Right lobe of liver (tissue), 6 donors: Measurements from ENCODE around the gene ZBTB17. TPM values are rescaled to one million over a fixed set of nuclear protein-coding genes. Genes with fewer than 3 reads are reported as not detected.

ENCODE experiments used
- ATAC-seq, 4 donors: fragments of 200-7000 bp; cut with Tn5 transposase; one replicate each; pipeline ENCODE4 v1.9.1; 2020; ENCODE audit warnings: mild to moderate bottlenecking in 4 of 4, moderate library complexity in 4 of 4
- DNase-seq, 3 donors: peaks; one replicate each; pipeline ENCODE4 v3.0.0-alpha.2; 2020
- H3K27ac ChIP-seq, 3 donors: fragments of 200-600 bp; one replicate each; pipeline ENCODE4 v1.8.0; 2022
- H3K27me3 ChIP-seq, 2 donors: fragments of 200-600 bp; one replicate each; pipeline ENCODE4 v1.8.0; 2022
- H3K36me3 ChIP-seq, 4 donors: fragments of 200-600 bp; sonication (generic) in 1 of 4; one replicate each; pipeline versions ENCODE4 v1.5.1 to v1.8.0; 2017 to 2022; ENCODE audit warnings: control low read depth in 1 of 4
- H3K4me1 ChIP-seq, 4 donors: fragments of 200-600 bp; sonication (generic) in 1 of 4; one replicate each; pipeline versions ENCODE4 v1.5.1 to v1.8.0; 2017 to 2022; ENCODE audit warnings: control low read depth in 1 of 4
- H3K4me3 ChIP-seq, 3 donors: fragments of 200-600 bp; one replicate each; pipeline ENCODE4 v1.8.0; 2022
- H3K9me3 ChIP-seq, 4 donors: fragments of 200-600 bp; sonication (generic) in 1 of 4; one replicate each; pipeline versions ENCODE4 v1.5.1 to v1.8.0; 2017 to 2022; ENCODE audit warnings: control low read depth in 1 of 4
- CTCF ChIP-seq, 4 donors: fragments of 200-600 bp in 3 of 4; fragments of 450-650 bp in 1 of 4; IDR thresholded peaks; one replicate each; pipeline versions ENCODE4 v1.5.1 to v1.8.0; 2016 to 2022; ENCODE audit warnings: antibody characterized with exemption in 4 of 4, mild to moderate bottlenecking in 2 of 4
- POLR2A ChIP-seq: fragments of 450-650 bp; IDR thresholded peaks from one replicate; pipeline ENCODE4 v1.6.1; 2017; ENCODE audit warnings: antibody characterized with exemption, mild to moderate bottlenecking
- WGBS: methylation state at CpG from one replicate; pipeline ENCODE4 v1.1.6; 2018; ENCODE audit warnings: low coverage, low lambda C conversion rate; ENCODE audit not compliant: insufficient coverage; ENCODE audit errors: missing lambda C conversion rate; 5-methylcytosine and 5-hydroxymethylcytosine counted together
- intact Hi-C, 2 donors: fragments of 100-400 bp; cut with DNase I; formaldehyde crosslinking; loops; one replicate each; pipeline versions ENCODE4 v1.11.2 to v1.14.1; 2022
- total RNA-seq, 6 experiments: library from RNA; depleted of rRNA in 2 of 6; stranded (reverse); fragments of >200 nt in 2 of 6; fragmentation: NEBNext Ultra II Directional in 3 of 6; extraction: Animal tissue kit (Norgen Biotek cat#: 25700) in 3 of 6; gene quantifications; one replicate each; pipeline versions ENCODE4 v1.1.0 to v1.2.4, GENCODE V29; 2016 to 2023
- donor health status: DM: no; HTN: yes; CAD: no.
- donor health status: DM: no; HTN: no; CAD: no.
- donor health status: DM: no; HTN: no; CAD: no.
- donor health status: DM: no; HTN: yes; CAD: no.
- donor health status: DM: no; HTN: yes; CAD: no.

The ZBTB17 gene
- total RNA-seq, 6 experiments from 2014 or later = 9.2 to 13.3 (median 11.0) TPM

- intact Hi-C loops = no loop called here
- Histone ChIP-seq H3K4me3 (no peak overlapping the region), H3K27ac (no peak overlapping the region), H3K36me3 (no peaks in the 10 kb centered on the region), H3K9me3 (no peaks in the 10 kb centered on the region), H3K27me3 (no peaks in the 10 kb centered on the region), H3K4me1 (peaks cover 0 to 12% (median 4%) of the 10 kb centered on the region in 4 donors)
- 0% methylated on average over 1 of the region's 6 CpGs for WGBS
- TF ChIP-seq CTCF (IDR thresholded peaks at IDR 0.05) (no peak), POLR2A (no peak)
- DNase-seq = no peak
- ATAC-seq = no peak
These were observed 44.4 kb upstream of the ZBTB17 start for GRCh38 chr1:16020325-16020724.

- 17% methylated on average over 1 of the region's 9 CpGs for WGBS
- intact Hi-C loops = no loop called here
- DNase-seq = no peak
- no peak for ATAC-seq
- Histone ChIP-seq H3K27me3 (no peaks in the 10 kb centered on the region), H3K4me1 (peaks cover 0 to 12% (median 4%) of the 10 kb centered on the region in 4 donors), H3K4me3 (no peak overlapping the region), H3K9me3 (no peaks in the 10 kb centered on the region), H3K36me3 (no peaks in the 10 kb centered on the region), H3K27ac (peak overlapping the region in 1 of 3 donors; percentile 47)
- TF ChIP-seq CTCF (IDR thresholded peaks at IDR 0.05) (no peak), POLR2A (no peak)
These were observed 43.9 kb upstream of the ZBTB17 start for GRCh38 chr1:16019644-16020277.

GRCh38 chr1:16018749-16019643 lies 43.1 kb upstream of the ZBTB17 start:
- H3K4me3 ChIP-seq = no peak overlapping the region
- DNase-seq (no peak), ATAC-seq (no peak)
- no peak for TF ChIP-seq POLR2A
- TF ChIP-seq CTCF (IDR thresholded peaks at IDR 0.05) = no peak
- 78% methylated on average over 10 of the region's 23 CpGs for WGBS
- H3K27ac ChIP-seq = peak overlapping the region in 2 of 3 donors; percentile 40 to 47
- no peaks in the 10 kb centered on the region for H3K9me3 ChIP-seq
- H3K4me1 ChIP-seq = peaks cover 0 to 12% (median 3%) of the 10 kb centered on the region in 4 donors
- no peaks in the 10 kb centered on the region for H3K36me3 ChIP-seq
- H3K27me3 ChIP-seq = no peaks in the 10 kb centered on the region
- intact Hi-C loops = no loop called here

GRCh38 chr1:16018308-16018707 lies 42.4 kb upstream of the ZBTB17 start:
- no peak for ATAC-seq
- no peak for DNase-seq
- Histone ChIP-seq H3K36me3 (no peaks in the 10 kb centered on the region), H3K27me3 (no peaks in the 10 kb centered on the region), H3K4me1 (peaks cover 0 to 6% (median 0%) of the 10 kb centered on the region in 4 donors), H3K27ac (peak overlapping the region in 2 of 3 donors; percentile 40 to 47), H3K4me3 (no peak overlapping the region), H3K9me3 (no peaks in the 10 kb centered on the region)
- no peak for TF ChIP-seq CTCF (IDR thresholded peaks at IDR 0.05)
- no peak for TF ChIP-seq POLR2A
- WGBS = 0% methylated on average over 1 of the region's 4 CpGs
- intact Hi-C loops = no loop called here
